Stimulated activated CD8-positive, alpha-beta memory T cell treated with anti-CD3 and anti-CD28 coated beads, Interleukin-12 subunit alpha, Interleukin-12 subunit beta, amount 100 ng/mL, for 24 hours (primary cell): Measurements from ENCODE around the gene REPS2.

ENCODE experiments used
- DNase-seq: peaks from one replicate; pipeline ENCODE4 v3.0.0-alpha.2; 2020; ENCODE audit errors: extremely low read depth

REPS2 gene

GRCh38 chrX:17081968-17082367 lies 135.5 kb downstream of the REPS2 start:
- DNase-seq: no peak

DNA sequence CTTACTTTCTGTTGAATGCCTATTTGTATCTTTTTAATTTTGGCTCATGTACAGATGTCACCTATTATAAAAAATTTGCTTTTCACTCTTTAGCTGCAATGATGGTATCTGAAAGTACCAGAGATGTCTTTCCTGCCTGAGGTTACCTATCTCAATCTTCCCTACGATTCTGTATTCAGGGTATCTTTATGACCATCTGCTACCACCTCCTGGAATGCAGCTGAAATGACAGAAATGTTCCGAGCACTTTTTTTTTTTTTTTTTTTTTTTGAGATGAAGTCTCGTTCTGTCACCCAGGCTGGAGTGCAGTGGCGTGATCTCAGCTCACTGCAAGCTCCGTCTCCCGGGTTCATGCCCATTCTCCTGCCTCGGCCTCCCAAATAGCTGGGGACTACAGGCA lies 136.4 kb downstream of the REPS2 start:
- no peak for DNase-seq

DNA sequence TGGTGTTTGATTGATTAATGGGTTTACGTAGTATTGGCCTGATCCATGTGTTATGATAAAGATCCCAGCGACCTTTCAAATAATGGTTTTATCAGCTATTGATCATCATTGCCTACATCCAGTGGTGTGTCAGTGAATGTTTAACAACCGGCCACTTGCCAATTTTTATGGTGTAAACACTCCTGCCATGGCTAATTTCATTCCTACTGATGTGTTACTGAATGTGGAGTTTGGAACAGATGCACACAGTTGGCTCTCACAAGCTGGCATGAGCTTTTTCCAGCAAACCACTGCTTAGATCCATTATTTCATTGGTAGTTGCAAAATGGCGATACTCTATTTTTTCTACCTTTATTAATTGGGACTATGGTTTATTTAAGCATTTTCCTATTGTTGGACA lies 139.9 kb downstream of the REPS2 start:
- no peak for DNase-seq

DNA sequence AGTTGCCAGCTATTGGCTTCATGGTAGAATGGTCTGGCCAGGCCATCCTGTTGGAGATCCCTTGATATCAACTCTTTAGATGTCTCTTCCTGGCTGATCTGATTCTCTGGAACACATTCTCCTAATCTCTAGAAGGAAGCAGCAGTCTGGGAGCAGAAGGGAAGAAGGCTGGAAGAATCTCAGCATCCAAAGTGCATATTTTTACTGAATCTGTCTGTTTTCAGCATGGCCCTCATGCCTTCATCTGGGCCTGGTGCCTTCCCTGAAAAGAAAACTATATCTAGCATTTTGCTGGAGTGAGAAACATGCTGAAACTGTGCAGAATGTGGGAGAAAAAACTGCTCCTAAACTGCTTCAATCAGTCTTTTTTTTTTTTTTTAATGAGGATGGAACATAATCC lies 148.7 kb downstream of the REPS2 start:
- DNase-seq: no peak

- DNase-seq: no peak
Measured at GRCh38 chrX:17098516-17099247, 152.2 kb downstream of the REPS2 start.

- no peak for DNase-seq
Measured at GRCh38 chrX:17104433-17104832, 158.0 kb downstream of the REPS2 start.

DNA sequence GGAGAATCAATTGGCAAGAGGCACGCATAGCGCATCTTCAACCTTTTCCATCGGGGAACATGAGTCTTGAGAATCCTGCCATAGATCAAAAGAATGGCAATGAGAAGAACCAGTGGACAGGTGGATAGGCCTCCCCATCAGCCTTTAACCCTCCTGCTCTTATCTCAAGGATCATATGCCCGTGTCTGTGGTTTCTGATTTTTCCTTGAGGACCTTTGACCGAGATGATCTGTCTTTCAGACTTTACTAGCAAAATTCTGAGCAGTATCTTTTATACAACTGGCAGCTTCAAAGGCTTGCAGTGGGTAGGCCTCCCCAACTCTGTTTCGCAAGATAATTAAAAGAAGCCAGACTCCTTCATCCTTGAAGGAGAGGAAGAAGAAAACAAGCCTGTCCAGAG lies 174.4 kb downstream of the REPS2 start:
- no peak for DNase-seq

GRCh38 chrX:17154001-17154400 lies 207.5 kb downstream of the REPS2 start:
- no peak for DNase-seq

GRCh38 chrX:17160975-17161374 lies 214.5 kb downstream of the REPS2 start:
- DNase-seq: no peak

DNA sequence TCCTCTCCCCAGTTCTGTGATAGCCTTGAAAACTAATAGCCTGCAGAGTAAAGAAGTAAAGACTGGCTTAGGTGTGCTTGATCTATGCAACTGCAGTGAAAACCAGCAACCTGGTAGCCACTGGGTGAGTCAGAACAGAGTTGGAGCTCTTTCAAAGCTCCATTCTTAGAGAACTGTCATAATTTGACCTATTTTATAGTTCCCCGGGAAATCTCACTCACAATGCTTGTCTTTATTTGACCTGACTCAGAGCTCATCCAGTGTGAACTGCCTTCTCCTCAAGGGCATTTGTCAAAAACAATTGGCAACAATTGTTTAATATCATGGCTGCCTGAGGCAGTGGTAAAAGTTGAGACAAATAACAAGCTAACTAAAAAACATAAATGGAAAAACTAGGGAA lies 215.5 kb downstream of the REPS2 start:
- no peak for DNase-seq

DNA sequence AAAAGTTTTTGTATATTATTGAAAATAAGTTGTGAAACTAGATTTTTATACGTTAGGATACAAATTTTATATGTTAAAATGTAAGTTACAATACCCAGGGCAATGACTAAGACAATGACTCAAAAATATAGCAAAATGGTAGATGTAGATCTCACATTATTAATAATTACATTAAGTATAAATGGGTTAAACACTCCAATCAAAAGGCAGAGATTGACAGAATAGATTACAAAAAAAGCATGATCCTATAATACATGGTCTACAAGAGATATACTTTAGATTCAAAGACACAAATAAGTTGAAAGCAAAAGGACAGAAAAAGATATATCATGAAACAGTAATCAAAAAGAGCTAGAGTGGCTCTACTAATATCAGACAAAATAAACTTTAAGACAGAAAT lies 217.6 kb downstream of the REPS2 start:
- DNase-seq: no peak

- no peak for DNase-seq
Measured at GRCh38 chrX:17164941-17165340, 218.5 kb downstream of the REPS2 start.

DNA sequence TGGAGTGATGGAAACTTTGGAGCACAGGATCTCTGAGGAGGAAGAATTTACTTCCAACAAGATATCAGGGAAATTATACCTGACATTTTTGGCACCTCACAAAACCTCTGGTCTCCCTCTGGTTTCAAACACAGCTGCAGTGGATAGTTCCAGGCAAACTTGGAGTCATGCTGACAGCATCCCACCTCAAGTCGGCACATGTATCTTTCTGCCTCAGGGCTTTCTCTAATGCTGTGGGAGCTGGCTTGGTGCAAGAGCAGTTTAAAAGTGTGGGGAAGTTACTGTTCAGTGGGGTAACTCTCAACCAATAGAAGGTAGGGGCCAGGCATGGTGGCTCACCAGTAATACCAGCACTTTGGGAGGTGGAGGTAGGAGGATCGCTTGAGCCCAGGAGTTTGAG lies 221.5 kb downstream of the REPS2 start:
- no peak for DNase-seq

DNA sequence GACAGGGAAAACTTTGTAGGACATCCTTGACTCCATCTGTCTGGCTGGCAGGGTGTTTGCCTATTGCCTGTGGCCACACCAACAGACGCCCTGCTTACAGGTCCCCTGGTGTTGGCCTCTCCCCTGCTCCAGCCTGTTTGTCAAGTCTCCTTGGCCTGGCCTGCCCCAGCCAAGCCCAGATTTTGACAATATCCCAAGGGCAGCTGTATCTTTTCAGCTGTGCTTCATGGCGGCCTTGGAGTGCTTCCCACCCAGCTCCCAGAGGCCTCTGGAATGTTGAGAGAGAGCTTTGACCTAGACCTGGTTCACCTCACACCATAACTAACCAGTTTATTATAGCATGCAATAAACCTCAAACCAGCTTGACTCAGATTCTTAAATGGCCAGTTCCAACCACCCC lies 224.5 kb downstream of the REPS2 start:
- no peak for DNase-seq

- DNase-seq: no peak
Measured at GRCh38 chrX:17174671-17175070, 228.2 kb downstream of the REPS2 start.

- no peak for DNase-seq
Measured at GRCh38 chrX:17182317-17182716, 235.9 kb downstream of the REPS2 start.

GRCh38 chrX:17183566-17183965 lies 237.1 kb downstream of the REPS2 start:
- DNase-seq: no peak

GRCh38 chrX:17185431-17185830 lies 239.0 kb downstream of the REPS2 start:
- no peak for DNase-seq

DNA sequence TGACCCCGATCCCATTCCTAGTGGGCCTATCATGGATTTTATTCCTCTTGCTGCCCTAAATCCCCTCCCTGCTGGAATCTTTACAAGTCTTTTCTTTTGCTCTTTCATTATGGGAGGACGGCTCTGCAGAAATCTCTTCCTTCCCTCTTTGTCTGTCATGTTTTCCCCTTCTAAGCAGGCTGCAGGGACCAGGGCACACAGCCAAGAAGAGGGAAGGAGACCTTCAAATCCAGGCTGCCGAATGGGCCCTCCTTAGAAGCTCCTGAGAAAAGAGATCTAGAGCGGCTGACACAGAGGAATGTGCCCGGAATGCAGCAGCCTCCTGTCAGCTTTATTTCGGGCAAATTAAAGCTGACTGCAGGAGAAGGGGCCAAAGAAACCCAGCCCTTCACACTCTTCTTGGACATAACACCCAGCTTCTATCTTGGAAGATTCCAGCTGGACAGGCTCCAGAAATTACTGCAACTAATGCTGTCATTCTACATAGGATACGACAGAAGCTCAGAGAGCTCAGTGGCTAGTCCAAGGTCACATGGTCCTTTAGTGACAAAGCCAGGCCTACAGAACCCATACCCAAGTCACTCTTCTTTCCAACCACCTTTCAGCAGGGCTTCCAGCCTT lies 240.8 kb downstream of the REPS2 start:
- DNase-seq: no peak

- no peak for DNase-seq
Measured at GRCh38 chrX:17192106-17192505, 245.6 kb downstream of the REPS2 start.
